Measurements from ENCODE around the gene IL36G.
"Not testable (repeated sequence)": the region's sequence is repeated elsewhere in the genome, so short reads cannot be mapped to it uniquely, and the experiment has no call there.

Gene IL36G

GRCh38 chr2:112977559-112978056 is at the start of gene IL36G:
TSS of gene IL36G (plus strand) at chr2:112978006. CDS start at chr2:112978639, 633 bp downstream.
- H3K9me3 Mint-ChIP-seq: no peaks in the 10 kb centered on the region
- H3K27me3 Mint-ChIP-seq: peaks cover 25% of the 10 kb centered on the region
- ATAC-seq (replicated peaks; ENCODE audit: extremely low read depth, poor library complexity, severe bottlenecking): no peak
- H3K36me3 Mint-ChIP-seq (ENCODE audit: insufficient read depth): no peaks in the 10 kb centered on the region
- H3K27ac Mint-ChIP-seq (ENCODE audit: low read depth): no peak within 1 kb of the TSS
- DNase-seq (ENCODE audit: low spot score in 2 of 2): no peak
- no peaks in the 10 kb centered on the region for H3K4me1 Mint-ChIP-seq
- no peak within 1 kb of the TSS for H3K4me3 Mint-ChIP-seq

- Mint-ChIP-seq H3K27me3 (no peaks in the 10 kb centered on the region), H3K4me1 (peaks cover 9% of the 10 kb centered on the region), H3K27ac (ENCODE audit: low read depth) (no peak overlapping the region), H3K4me3 (no peak overlapping the region), H3K9me3 (no peaks in the 10 kb centered on the region), H3K36me3 (ENCODE audit: insufficient read depth) (peaks cover 2% of the 10 kb centered on the region)
- no peak for ATAC-seq (replicated peaks; ENCODE audit: extremely low read depth, poor library complexity, severe bottlenecking)
- no peak for DNase-seq (ENCODE audit: low spot score in 2 of 2)
Observed at GRCh38 chr2:112933261-112933660, 44.5 kb upstream of the IL36G start.

DNA sequence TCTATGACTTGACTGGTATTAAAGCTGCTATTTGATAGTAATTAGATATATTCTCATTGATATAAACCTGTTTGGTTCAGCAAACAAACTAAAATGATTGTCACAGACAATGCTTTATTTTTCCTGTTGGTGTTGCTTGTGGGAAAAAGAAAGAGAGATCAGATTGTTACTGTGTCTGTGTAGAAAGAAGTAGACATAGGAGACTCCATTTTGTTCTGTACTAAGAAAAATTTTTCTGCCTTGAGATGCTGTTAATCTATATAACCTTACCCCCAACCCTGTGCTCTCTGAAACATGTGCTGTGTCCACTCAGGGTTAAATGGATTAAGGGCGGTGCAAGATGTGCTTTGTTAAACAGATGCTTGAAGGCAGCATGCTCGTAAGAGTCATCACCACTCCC is 43.7 kb upstream of the IL36G start:
- DNase-seq (ENCODE audit: low spot score in 2 of 2); H3K27ac Mint-ChIP-seq (ENCODE audit: low read depth); H3K4me3 Mint-ChIP-seq; H3K27me3 Mint-ChIP-seq; H3K9me3 Mint-ChIP-seq; ATAC-seq (replicated peaks; ENCODE audit: extremely low read depth, poor library complexity, severe bottlenecking); H3K36me3 Mint-ChIP-seq (ENCODE audit: insufficient read depth): not testable (repeated sequence)
- peaks cover 17% of the 10 kb centered on the region for H3K4me1 Mint-ChIP-seq

DNA sequence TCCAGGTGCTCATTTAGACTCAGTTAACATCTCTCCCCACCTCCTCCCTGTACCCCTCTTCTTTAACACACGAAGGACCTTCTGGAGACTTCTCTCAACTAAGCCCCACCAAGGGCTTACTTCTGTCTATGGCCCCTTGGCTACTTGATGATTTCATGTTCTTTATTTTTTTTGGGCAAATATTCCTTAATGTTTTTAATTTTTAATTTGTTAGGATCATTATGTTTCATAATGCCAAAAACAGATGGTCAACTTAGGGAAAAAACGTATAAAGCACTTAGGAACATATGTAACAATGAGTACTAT is 40.9 kb upstream of the IL36G start:
- no peak overlapping the region for H3K27ac Mint-ChIP-seq (ENCODE audit: low read depth)

GRCh38 chr2:112938904-112939303 is 38.9 kb upstream of the IL36G start:
- Mint-ChIP-seq H3K27ac (ENCODE audit: low read depth) (no peak overlapping the region), H3K4me3 (no peak overlapping the region), H3K4me1 (peaks cover 19% of the 10 kb centered on the region), H3K36me3 (ENCODE audit: insufficient read depth) (no peaks in the 10 kb centered on the region), H3K9me3 (no peaks in the 10 kb centered on the region), H3K27me3 (no peaks in the 10 kb centered on the region)
- ATAC-seq (replicated peaks; ENCODE audit: extremely low read depth, poor library complexity, severe bottlenecking) (peak; percentile 58), DNase-seq (ENCODE audit: low spot score in 2 of 2) (peak in 1 of 2 donors; percentile 42)

More for the DNA sequence above, 40.9 kb upstream of the IL36G start:
- DNase-seq (ENCODE audit: low spot score in 2 of 2) (no peak), ATAC-seq (replicated peaks; ENCODE audit: extremely low read depth, poor library complexity, severe bottlenecking) (no peak)
- no peaks in the 10 kb centered on the region for H3K9me3 Mint-ChIP-seq
- H3K4me1 Mint-ChIP-seq: peaks cover 19% of the 10 kb centered on the region
- no peaks in the 10 kb centered on the region for H3K36me3 Mint-ChIP-seq (ENCODE audit: insufficient read depth)
- no peaks in the 10 kb centered on the region for H3K27me3 Mint-ChIP-seq
- no peak overlapping the region for H3K4me3 Mint-ChIP-seq

- DNase-seq (ENCODE audit: low spot score in 2 of 2): no peak
- no peaks in the 10 kb centered on the region for H3K9me3 Mint-ChIP-seq
- ATAC-seq (replicated peaks; ENCODE audit: extremely low read depth, poor library complexity, severe bottlenecking): no peak
- H3K36me3 Mint-ChIP-seq (ENCODE audit: insufficient read depth): no peaks in the 10 kb centered on the region
- H3K4me3 Mint-ChIP-seq: no peak overlapping the region
- peaks cover 19% of the 10 kb centered on the region for H3K4me1 Mint-ChIP-seq
- no peaks in the 10 kb centered on the region for H3K27me3 Mint-ChIP-seq
- no peak overlapping the region for H3K27ac Mint-ChIP-seq (ENCODE audit: low read depth)
Observed at GRCh38 chr2:112939425-112939824, 38.4 kb upstream of the IL36G start.

DNA sequence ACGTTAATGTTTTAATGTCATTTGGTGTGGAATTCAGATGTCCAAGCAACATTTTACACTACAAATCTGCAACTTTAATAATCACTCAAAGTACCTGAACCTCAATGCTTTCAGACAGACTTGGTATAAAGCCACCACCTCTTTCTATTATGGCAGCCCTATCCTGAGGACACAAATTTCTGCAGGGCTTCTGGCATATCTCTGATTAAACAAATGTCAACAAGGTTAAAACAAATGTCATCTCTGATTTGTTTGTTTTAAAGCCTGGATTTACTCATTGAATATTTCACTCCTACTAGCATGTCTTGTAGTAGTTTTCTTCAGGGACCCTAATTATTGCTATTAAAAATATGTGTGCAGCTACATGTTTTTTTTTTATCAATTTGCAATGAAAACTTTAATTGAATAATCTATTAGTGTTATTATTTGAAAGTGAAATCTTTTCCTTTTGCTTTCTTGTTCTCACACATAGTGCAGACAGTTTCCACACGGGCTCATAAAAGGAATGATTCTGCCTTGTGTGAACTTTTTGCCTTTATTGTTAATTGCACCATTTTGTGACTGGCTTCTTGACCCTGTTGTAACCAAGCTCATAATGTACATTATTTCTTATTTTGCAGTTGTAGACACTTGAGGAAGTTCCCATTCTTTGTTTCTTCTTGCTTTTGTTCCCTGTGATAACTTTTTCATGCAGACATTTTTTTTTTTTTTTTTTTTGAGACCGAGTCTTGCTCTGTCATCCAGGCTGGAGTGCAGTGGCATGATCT is 36.8 kb upstream of the IL36G start:
- no peak for ATAC-seq (replicated peaks; ENCODE audit: extremely low read depth, poor library complexity, severe bottlenecking)
- H3K9me3 Mint-ChIP-seq: no peaks in the 10 kb centered on the region
- no peaks in the 10 kb centered on the region for H3K36me3 Mint-ChIP-seq (ENCODE audit: insufficient read depth)
- DNase-seq (ENCODE audit: low spot score in 2 of 2): no peak
- H3K4me1 Mint-ChIP-seq: peaks cover 19% of the 10 kb centered on the region
- no peaks in the 10 kb centered on the region for H3K27me3 Mint-ChIP-seq
- no peak overlapping the region for H3K27ac Mint-ChIP-seq (ENCODE audit: low read depth)
- no peak overlapping the region for H3K4me3 Mint-ChIP-seq

- peak; percentile 42 to 65 for DNase-seq (ENCODE audit: low spot score in 2 of 2)
- no peak overlapping the region for H3K27ac Mint-ChIP-seq (ENCODE audit: low read depth)
Observed at GRCh38 chr2:112941753-112942653, 35.8 kb upstream of the IL36G start.

DNA sequence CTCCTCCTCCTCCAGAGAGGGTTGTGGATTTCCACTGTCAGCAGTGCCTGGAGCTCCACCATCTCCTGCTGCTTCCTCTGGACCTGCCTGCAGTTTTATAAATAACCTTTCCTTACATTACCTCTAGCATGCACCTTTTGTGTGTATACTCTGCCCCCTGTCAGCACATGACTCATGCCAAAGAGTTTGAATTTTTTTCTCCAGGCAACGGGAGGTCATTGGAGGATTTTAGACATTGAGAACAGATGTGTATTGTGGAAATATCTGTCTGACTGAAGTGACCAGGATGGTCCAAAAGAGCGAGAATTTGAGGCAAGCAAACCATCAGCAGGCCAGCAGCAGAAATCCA is 35.2 kb upstream of the IL36G start:
- Mint-ChIP-seq H3K4me1 (peaks cover 16% of the 10 kb centered on the region), H3K27me3 (no peaks in the 10 kb centered on the region), H3K27ac (ENCODE audit: low read depth) (no peak overlapping the region), H3K9me3 (no peaks in the 10 kb centered on the region), H3K36me3 (ENCODE audit: insufficient read depth) (no peaks in the 10 kb centered on the region), H3K4me3 (no peak overlapping the region)
- ATAC-seq (replicated peaks; ENCODE audit: extremely low read depth, poor library complexity, severe bottlenecking): no peak
- no peak for DNase-seq (ENCODE audit: low spot score in 2 of 2)

More at GRCh38 chr2:112941753-112942653, 35.8 kb upstream of the IL36G start:
- H3K27me3 Mint-ChIP-seq: no peaks in the 10 kb centered on the region
- peaks cover 19% of the 10 kb centered on the region for H3K4me1 Mint-ChIP-seq
- H3K36me3 Mint-ChIP-seq (ENCODE audit: insufficient read depth): no peaks in the 10 kb centered on the region
- no peak overlapping the region for H3K4me3 Mint-ChIP-seq
- ATAC-seq (replicated peaks; ENCODE audit: extremely low read depth, poor library complexity, severe bottlenecking): peak; percentile 78
- H3K9me3 Mint-ChIP-seq: no peaks in the 10 kb centered on the region

DNA sequence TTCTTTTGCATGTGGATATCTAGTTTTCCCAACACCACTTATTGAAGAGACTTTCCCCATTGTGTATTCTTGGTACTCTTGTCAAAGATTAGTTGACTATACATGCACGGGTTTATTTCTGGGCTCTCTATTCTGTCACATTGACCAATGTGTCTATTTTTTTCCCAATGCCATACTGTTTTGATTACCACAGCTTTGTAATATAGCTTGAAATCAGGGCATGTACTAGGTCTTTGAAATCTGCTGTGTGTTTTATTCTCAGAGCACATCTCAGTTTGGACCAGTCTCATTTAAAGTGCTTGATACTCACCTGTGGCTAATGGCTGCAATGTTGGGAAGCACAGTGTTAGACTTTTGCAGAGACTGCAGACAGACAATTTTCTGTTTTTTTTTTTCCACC is 32.8 kb upstream of the IL36G start:
- ATAC-seq (replicated peaks; ENCODE audit: extremely low read depth, poor library complexity, severe bottlenecking): no peak
- H3K27me3 Mint-ChIP-seq: peaks cover 11% of the 10 kb centered on the region

DNA sequence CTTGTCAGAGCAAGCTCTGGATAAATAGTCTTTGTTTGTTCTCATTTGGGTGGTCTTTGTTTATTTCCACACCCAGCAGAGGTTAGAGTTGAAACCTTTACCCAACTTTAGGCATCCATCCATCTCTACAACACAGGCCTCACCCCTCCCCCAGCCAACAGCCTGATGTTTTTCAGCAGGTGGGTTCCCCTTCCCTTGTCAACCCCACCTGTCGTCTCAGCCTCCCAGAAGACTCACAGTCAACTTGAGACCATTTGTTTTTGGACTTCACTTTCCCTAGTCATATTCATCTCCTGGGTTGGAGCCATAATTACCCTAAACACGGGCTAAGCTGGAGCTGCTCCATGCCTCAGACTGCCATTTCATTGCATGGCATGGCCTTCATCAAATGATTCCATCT is 31.7 kb upstream of the IL36G start:
- Mint-ChIP-seq H3K36me3 (ENCODE audit: insufficient read depth) (no peaks in the 10 kb centered on the region), H3K9me3 (no peaks in the 10 kb centered on the region), H3K4me1 (no peaks in the 10 kb centered on the region), H3K27me3 (peaks cover 22% of the 10 kb centered on the region), H3K27ac (ENCODE audit: low read depth) (no peak overlapping the region), H3K4me3 (no peak overlapping the region)
- DNase-seq (ENCODE audit: low spot score in 2 of 2) (no peak), ATAC-seq (replicated peaks; ENCODE audit: extremely low read depth, poor library complexity, severe bottlenecking) (no peak)

More for the DNA sequence above, 32.8 kb upstream of the IL36G start:
- Mint-ChIP-seq H3K36me3 (ENCODE audit: insufficient read depth) (no peaks in the 10 kb centered on the region), H3K9me3 (no peaks in the 10 kb centered on the region), H3K4me3 (no peak overlapping the region), H3K27ac (ENCODE audit: low read depth) (no peak overlapping the region), H3K4me1 (no peaks in the 10 kb centered on the region)
- no peak for DNase-seq (ENCODE audit: low spot score in 2 of 2)

- Mint-ChIP-seq H3K36me3 (ENCODE audit: insufficient read depth) (no peaks in the 10 kb centered on the region), H3K27me3 (peaks cover 32% of the 10 kb centered on the region), H3K4me3 (no peak overlapping the region), H3K27ac (ENCODE audit: low read depth) (no peak overlapping the region), H3K4me1 (no peaks in the 10 kb centered on the region), H3K9me3 (no peaks in the 10 kb centered on the region)
- ATAC-seq (replicated peaks; ENCODE audit: extremely low read depth, poor library complexity, severe bottlenecking) (no peak), DNase-seq (ENCODE audit: low spot score in 2 of 2) (no peak)
Observed at GRCh38 chr2:112947374-112947773, 30.4 kb upstream of the IL36G start.

DNA sequence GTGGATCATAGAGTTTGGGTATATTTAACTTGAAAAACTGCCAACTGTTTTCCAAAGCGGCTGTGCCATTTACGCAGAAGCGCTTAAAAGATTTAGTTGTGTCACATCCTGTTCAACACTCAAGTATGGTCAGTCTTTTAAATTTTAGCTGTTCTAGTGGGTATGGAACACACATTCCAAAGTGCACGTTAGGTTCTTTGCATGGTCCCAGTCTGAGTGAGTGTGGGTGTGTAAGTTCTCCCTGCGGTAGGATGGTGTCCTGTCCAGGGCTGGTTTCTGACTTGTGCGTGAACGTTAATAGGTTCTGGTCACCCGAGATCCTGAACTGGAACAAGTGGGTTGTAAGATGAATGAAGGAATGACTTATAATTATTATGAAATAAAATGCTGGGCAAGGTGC is 28.4 kb upstream of the IL36G start:
- Mint-ChIP-seq H3K4me1 (no peaks in the 10 kb centered on the region), H3K27me3 (peaks cover 37% of the 10 kb centered on the region), H3K36me3 (ENCODE audit: insufficient read depth) (no peaks in the 10 kb centered on the region), H3K9me3 (no peaks in the 10 kb centered on the region), H3K4me3 (no peak overlapping the region), H3K27ac (ENCODE audit: low read depth) (no peak overlapping the region)
- DNase-seq (ENCODE audit: low spot score in 2 of 2) (no peak), ATAC-seq (replicated peaks; ENCODE audit: extremely low read depth, poor library complexity, severe bottlenecking) (no peak)
